Measurements from ENCODE around the gene PAX3. TPM values are rescaled to one million over a fixed set of nuclear protein-coding genes. Genes with fewer than 3 reads are reported as not detected.
A peak's percentile ranks its signal among the peaks of the same experiment; 100 is the strongest.

PAX3 gene
- total and polyA plus RNA-seq, 2 experiments from 2014 or later: not detected

DNA sequence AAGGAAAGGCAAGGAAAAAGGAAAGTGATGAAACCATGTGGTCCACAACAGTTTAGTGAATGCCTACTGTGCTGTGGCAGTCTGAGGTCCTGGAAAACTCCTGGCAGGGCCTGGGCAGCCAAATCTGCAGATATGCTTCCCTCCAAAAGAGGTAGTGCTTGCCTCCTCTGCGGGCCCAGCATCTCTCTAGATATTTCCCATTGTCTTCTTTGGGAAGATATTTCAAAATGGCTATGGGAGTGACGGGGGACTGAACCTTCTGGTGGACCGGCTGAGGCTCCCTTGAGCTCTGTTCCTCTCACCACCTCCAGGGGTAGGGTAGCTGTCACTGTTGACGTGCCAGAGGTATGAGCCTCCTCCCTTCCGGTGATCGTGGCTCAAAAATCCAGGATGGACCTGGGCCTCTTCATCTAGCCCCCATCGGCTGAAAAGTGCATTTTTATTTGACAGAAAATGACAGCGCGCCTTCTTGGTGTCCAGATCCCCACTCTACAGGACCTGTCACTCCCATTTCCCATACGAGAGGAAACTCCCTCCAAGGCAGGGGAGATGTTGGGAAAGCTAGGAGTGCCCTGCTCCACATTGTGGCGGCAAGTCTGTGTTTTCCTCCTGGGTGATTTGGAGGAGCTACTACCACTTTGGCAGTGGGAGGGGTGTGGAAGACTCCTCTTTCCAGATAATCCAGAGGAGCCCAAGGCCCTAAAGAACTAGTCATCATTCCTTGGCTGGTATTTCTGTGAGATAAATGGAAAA lies 9.4 kb upstream of the PAX3 start:
- H3K9me3 ChIP-seq (ENCODE audit: low read depth): no peaks in the 10 kb centered on the region
- H3K79me2 ChIP-seq (ENCODE audit: insufficient read depth): no peaks in the 10 kb centered on the region
- H3K27me3 ChIP-seq (replicated peaks; ENCODE audit: insufficient read depth): peaks cover 100% of the 10 kb centered on the region
- no peaks in the 10 kb centered on the region for H3K9me2 ChIP-seq (ENCODE audit: insufficient read depth)
- TF ChIP-seq EZH2phosphoT487 (IDR thresholded peaks at IDR 0.05; ENCODE audit: insufficient read depth, low read depth) (no peak), EZH2 (IDR thresholded peaks at IDR 0.05; ENCODE audit: insufficient read depth, poor library complexity, severe bottlenecking) (no peak)
- no peak overlapping the region for H3K27ac ChIP-seq
- no peaks in the 10 kb centered on the region for H4K20me1 ChIP-seq (ENCODE audit: insufficient read depth)
- no peaks in the 10 kb centered on the region for H3K36me3 ChIP-seq (ENCODE audit: low read depth)
- H3F3A ChIP-seq (ENCODE audit: insufficient read depth): no peaks in the 10 kb centered on the region
- H3K9ac ChIP-seq: no peak overlapping the region
- no peak overlapping the region for H3K4me3 ChIP-seq
- H3K4me1 ChIP-seq (ENCODE audit: insufficient read depth): no peaks in the 10 kb centered on the region
- H2AFZ ChIP-seq: no peak overlapping the region
- in situ Hi-C loops (cut with MboI): no loop called here
- no peak for DNase-seq
- H3K4me2 ChIP-seq (ENCODE audit: unreplicated experiment): no peak overlapping the region
- 13 to 14% methylated on average over 11 of the region's 11 CpGs for WGBS, 2 experiments (ENCODE audit: low coverage in 1 of 2, low lambda C conversion rate in 2 of 2, missing lambda C conversion rate in 2 of 2)

DNA sequence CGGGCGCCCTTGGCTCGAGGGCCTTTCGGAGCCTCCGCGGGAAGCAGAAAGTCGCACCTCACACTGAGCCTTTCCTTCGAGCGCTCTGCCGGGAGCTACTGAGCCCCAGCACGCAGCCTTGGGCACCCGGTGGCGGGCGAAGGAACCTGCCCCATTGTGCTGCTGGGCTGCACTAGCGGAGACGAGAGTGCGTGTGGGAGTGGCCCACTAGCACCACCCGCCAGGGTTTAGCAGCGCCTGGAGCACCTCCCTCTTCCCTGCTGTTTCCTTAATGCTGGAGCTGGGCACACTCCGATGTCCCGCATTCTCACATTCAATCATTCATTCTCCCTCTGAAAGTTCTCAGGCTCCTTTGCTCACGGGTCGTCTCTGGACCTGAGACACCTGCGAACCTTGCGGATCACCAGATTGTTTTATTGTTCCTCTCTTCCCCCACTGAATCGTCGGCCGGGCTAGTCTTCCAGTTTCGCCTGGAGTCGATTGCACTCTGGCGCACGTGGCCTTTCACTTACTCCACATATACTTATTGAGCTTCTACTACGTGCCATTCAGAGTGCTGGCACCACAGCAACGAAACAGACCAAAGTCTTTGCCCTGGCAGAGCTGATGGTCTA lies 8.5 kb upstream of the PAX3 start:
- no peaks in the 10 kb centered on the region for H3K9me2 ChIP-seq (ENCODE audit: insufficient read depth)
- no peaks in the 10 kb centered on the region for H3K4me1 ChIP-seq (ENCODE audit: insufficient read depth)
- no peak overlapping the region for H3K27ac ChIP-seq
- H3K4me3 ChIP-seq: no peak overlapping the region
- no peaks in the 10 kb centered on the region for H4K20me1 ChIP-seq (ENCODE audit: insufficient read depth)
- H2AFZ ChIP-seq: no peak overlapping the region
- 4% methylated on average over 34 of the region's 34 CpGs for WGBS, 2 experiments (ENCODE audit: low coverage in 1 of 2, low lambda C conversion rate in 2 of 2, missing lambda C conversion rate in 2 of 2)
- TF ChIP-seq EZH2phosphoT487 (IDR thresholded peaks at IDR 0.05; ENCODE audit: insufficient read depth, low read depth) (no peak), EZH2 (IDR thresholded peaks at IDR 0.05; ENCODE audit: insufficient read depth, poor library complexity, severe bottlenecking) (no peak)
- no peak overlapping the region for H3K4me2 ChIP-seq (ENCODE audit: unreplicated experiment)
- in situ Hi-C loops (cut with MboI): no loop called here
- peaks cover 100% of the 10 kb centered on the region for H3K27me3 ChIP-seq (replicated peaks; ENCODE audit: insufficient read depth)
- H3K9me3 ChIP-seq (ENCODE audit: low read depth): no peaks in the 10 kb centered on the region
- no peak for DNase-seq
- H3K36me3 ChIP-seq (ENCODE audit: low read depth): no peaks in the 10 kb centered on the region
- no peak overlapping the region for H3K9ac ChIP-seq
- no peaks in the 10 kb centered on the region for H3K79me2 ChIP-seq (ENCODE audit: insufficient read depth)
- H3F3A ChIP-seq (ENCODE audit: insufficient read depth): no peaks in the 10 kb centered on the region

DNA sequence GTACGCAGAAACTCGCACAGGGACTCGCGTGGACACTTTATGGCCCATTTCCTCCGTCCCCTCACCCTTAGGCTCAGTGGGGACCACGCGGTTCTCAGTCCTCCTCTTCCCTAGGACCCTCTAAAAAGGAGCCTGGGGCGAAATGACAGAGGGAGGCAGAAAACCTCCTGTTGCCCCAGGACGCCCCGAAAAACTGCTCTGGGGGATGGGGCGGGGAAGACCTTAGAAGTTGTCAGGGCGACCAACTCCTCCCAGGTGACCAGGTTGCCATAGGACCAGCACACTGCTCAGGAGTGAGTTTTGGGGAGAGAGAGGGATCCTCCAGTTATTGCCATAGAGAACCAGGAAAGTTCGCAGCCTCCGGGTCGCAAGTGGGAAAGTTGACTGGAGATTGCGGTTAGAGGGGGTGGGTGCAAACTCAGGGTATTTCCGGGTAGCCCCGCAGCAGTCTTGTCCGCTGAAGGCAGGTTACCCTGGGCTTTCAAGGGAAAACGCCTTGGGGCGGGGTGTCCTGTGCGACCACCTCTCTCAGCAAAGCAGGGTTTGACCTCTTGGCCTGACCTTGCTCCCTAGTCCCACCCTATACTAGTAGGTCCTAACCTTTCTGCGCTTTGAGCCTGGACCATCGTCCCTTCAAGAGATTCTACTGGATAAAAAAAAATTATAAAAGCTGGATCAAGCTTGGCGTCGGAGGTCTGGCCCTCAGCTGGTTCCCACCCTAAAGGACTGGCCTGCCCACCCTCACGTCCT lies 7.8 kb upstream of the PAX3 start:
- no peaks in the 10 kb centered on the region for H3K4me1 ChIP-seq (ENCODE audit: insufficient read depth)
- TF ChIP-seq EZH2 (IDR thresholded peaks at IDR 0.05; ENCODE audit: insufficient read depth, poor library complexity, severe bottlenecking): no peak
- no peak for TF ChIP-seq EZH2phosphoT487 (IDR thresholded peaks at IDR 0.05; ENCODE audit: insufficient read depth, low read depth)
- no peaks in the 10 kb centered on the region for H3F3A ChIP-seq (ENCODE audit: insufficient read depth)
- no peak overlapping the region for H3K9ac ChIP-seq
- peak overlapping the region; percentile 81 for H3K4me2 ChIP-seq (ENCODE audit: unreplicated experiment)
- H3K79me2 ChIP-seq (ENCODE audit: insufficient read depth): no peaks in the 10 kb centered on the region
- peaks cover 100% of the 10 kb centered on the region for H3K27me3 ChIP-seq (replicated peaks; ENCODE audit: insufficient read depth)
- 0 out of 2 replicates have a peak overlapping the region, but pooled peaks have one; percentile 67 for H2AFZ ChIP-seq
- H3K36me3 ChIP-seq (ENCODE audit: low read depth): no peaks in the 10 kb centered on the region
- no peaks in the 10 kb centered on the region for H4K20me1 ChIP-seq (ENCODE audit: insufficient read depth)
- H3K9me3 ChIP-seq (ENCODE audit: low read depth): no peaks in the 10 kb centered on the region
- H3K27ac ChIP-seq: no peak overlapping the region
- H3K9me2 ChIP-seq (ENCODE audit: insufficient read depth): no peaks in the 10 kb centered on the region
- no peak for DNase-seq
- in situ Hi-C loops (cut with MboI): no loop called here
- WGBS, 2 experiments (ENCODE audit: low coverage in 1 of 2, low lambda C conversion rate in 2 of 2, missing lambda C conversion rate in 2 of 2): 3 to 4% methylated on average over 27 of the region's 27 CpGs
- H3K4me3 ChIP-seq: peak overlapping the region; percentile 72

DNA sequence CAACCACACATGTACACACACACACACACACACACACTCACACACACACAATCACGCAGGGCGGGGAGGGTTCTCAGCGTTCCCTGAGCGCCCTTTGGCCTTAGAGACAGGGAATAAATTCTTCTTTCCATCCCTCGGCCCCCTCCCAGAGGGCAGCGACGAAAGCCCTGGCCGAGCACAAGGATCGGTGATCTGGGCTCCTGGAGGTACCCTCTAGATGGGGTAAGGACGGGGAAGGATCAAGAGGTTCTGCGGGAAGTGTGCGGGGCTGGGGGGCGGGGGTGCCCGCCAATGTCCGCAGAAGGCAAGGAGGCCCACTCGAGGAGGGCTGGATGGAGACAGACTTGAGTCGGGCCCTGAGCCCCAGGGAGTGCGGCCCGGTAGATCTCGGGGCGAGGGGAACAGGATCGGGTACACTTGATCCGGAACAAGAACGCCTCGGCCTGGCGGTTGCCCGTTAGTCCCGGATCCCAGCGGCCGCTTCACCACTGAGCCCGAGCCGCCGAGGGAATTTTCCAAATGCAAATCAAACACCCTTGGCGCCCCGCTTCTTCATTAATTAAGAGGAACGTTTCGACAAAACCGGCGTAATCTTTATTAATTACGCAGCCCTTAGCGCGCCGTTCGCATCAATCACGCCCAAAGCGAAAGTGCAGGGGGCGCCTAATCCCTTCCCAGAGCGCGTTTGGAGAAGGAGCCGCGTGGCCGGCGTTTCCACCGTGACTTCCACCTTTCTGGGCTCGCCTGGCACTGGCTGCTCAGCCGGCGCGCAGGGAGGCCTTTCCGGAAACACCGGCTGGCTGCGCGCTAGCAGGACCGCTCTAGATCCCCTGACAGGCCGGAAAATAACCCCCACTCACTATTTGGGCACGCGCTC lies 7.0 kb upstream of the PAX3 start:
- no peaks in the 10 kb centered on the region for H4K20me1 ChIP-seq (ENCODE audit: insufficient read depth)
- no peaks in the 10 kb centered on the region for H3F3A ChIP-seq (ENCODE audit: insufficient read depth)
- WGBS, 2 experiments (ENCODE audit: low coverage in 1 of 2, low lambda C conversion rate in 2 of 2, missing lambda C conversion rate in 2 of 2): 3 to 4% methylated on average over 51 to 66 of the region's 66 CpGs
- peak overlapping the region; percentile 81 for H3K4me2 ChIP-seq (ENCODE audit: unreplicated experiment)
- H3K27ac ChIP-seq: no peak overlapping the region
- peaks cover 100% of the 10 kb centered on the region for H3K27me3 ChIP-seq (replicated peaks; ENCODE audit: insufficient read depth)
- H3K4me1 ChIP-seq (ENCODE audit: insufficient read depth): no peaks in the 10 kb centered on the region
- no peaks in the 10 kb centered on the region for H3K9me3 ChIP-seq (ENCODE audit: low read depth)
- in situ Hi-C loops (cut with MboI): no loop called here
- DNase-seq: peak; percentile 37
- H3K4me3 ChIP-seq: peak overlapping the region; percentile 72
- TF ChIP-seq EZH2 (IDR thresholded peaks at IDR 0.05; ENCODE audit: insufficient read depth, poor library complexity, severe bottlenecking) (peak; percentile 24), EZH2phosphoT487 (IDR thresholded peaks at IDR 0.05; ENCODE audit: insufficient read depth, low read depth) (no peak)
- H3K9me2 ChIP-seq (ENCODE audit: insufficient read depth): no peaks in the 10 kb centered on the region
- no peak overlapping the region for H3K9ac ChIP-seq
- H3K79me2 ChIP-seq (ENCODE audit: insufficient read depth): no peaks in the 10 kb centered on the region
- H3K36me3 ChIP-seq (ENCODE audit: low read depth): no peaks in the 10 kb centered on the region
- H2AFZ ChIP-seq: peak overlapping the region; percentile 67
